ENCODE data around the gene TLCD5. TPM values are rescaled to one million over a fixed set of nuclear protein-coding genes. Genes with fewer than 3 reads are reported as not detected.
A peak's percentile ranks its signal among the peaks of the same experiment; 100 is the strongest.

Gene TLCD5
- total RNA-seq, 1 experiment from 2014 or later = 7.1 TPM

- H3K23ac ChIP-seq (ENCODE audit: insufficient read length, low read depth, low read length) = no peak overlapping the region
- H3K4me1 ChIP-seq (ENCODE audit: insufficient read depth, low read length) = 0 out of 2 replicates have a peak, but pooled peaks cover 2% of the 10 kb centered on the region
- TF ChIP-seq CTCF (conservative IDR thresholded peaks at IDR 0.05) = no peak
- no peak overlapping the region for H4K8ac ChIP-seq (replicated peaks; ENCODE audit: insufficient read length, low read depth, low read length)
- H2BK15ac ChIP-seq (ENCODE audit: low read depth, low read length) = no peak overlapping the region
- no peak overlapping the region for H2BK20ac ChIP-seq (ENCODE audit: low read depth, low read length, poor library complexity, severe bottlenecking)
- H4K20me1 ChIP-seq (ENCODE audit: control insufficient read depth, insufficient read depth, insufficient read length) = no peaks in the 10 kb centered on the region
- DNase-seq = no peak
- no peak overlapping the region for H3K14ac ChIP-seq (ENCODE audit: insufficient read depth, low read length)
- H3K18ac ChIP-seq (ENCODE audit: insufficient read length, low read depth, low read length) = no peak overlapping the region
- no peak overlapping the region for H4K91ac ChIP-seq (ENCODE audit: insufficient read length, low read depth, low read length)
- H3K9me3 ChIP-seq (ENCODE audit: control insufficient read depth, low read depth, low read length) = no peaks in the 10 kb centered on the region
- no peak overlapping the region for H3K27ac ChIP-seq (ENCODE audit: insufficient read length, low read depth, low read length)
- no peak overlapping the region for H3T11ph ChIP-seq (ENCODE audit: low read length)
- Mint-ChIP-seq H3K4me3 (peak overlapping the region; percentile 78 to 89), H3K36me3 (ENCODE audit: insufficient read depth in 1 of 3, low read depth in 3 of 3) (peaks cover 9 to 22% (median 17%) of the 10 kb centered on the region in 3 experiments; a peak in 6 of 7 replicates), H3K27ac (no peak overlapping the region), H3K9me3 (no peaks in the 10 kb centered on the region), H3K27me3 (ENCODE audit: low read depth) (peaks cover 5% of the 10 kb centered on the region), H3K4me1 (peaks cover 14 to 15% of the 10 kb centered on the region in 2 experiments)
- H2AK5ac ChIP-seq (ENCODE audit: insufficient read length, low read length) = no peak overlapping the region
- WGBS (ENCODE audit: extremely low coverage, insufficient read length, low lambda C conversion rate) = no CpG with 5 or more reads among the region's 3 CpGs
- H2AFZ ChIP-seq (ENCODE audit: low read length) = no peak overlapping the region
- H3K79me1 ChIP-seq (ENCODE audit: insufficient read depth, low read depth, low read length, poor library complexity, severe bottlenecking) = no peaks in the 10 kb centered on the region
- H3K4me2 ChIP-seq (ENCODE audit: insufficient read depth, insufficient read length, low read length) = peak overlapping the region; percentile 53
- no peak overlapping the region for H4K5ac ChIP-seq (ENCODE audit: insufficient read length, low read depth, low read length)
- H2BK120ac ChIP-seq (ENCODE audit: low read depth, low read length, poor library complexity, severe bottlenecking) = no peak overlapping the region
- no peaks in the 10 kb centered on the region for H3K79me2 ChIP-seq (ENCODE audit: insufficient read depth, low read length)
- H3K27me3 ChIP-seq (ENCODE audit: insufficient read depth, low read length) = no peaks in the 10 kb centered on the region
- H2BK5ac ChIP-seq (ENCODE audit: insufficient read length, low read length) = no peak overlapping the region
- H3K56ac ChIP-seq (ENCODE audit: insufficient read length, low read depth, low read length) = no peak overlapping the region
- no peak overlapping the region for H3K9ac ChIP-seq (ENCODE audit: extremely low read depth, insufficient read length, low read length)
- peaks cover 4% of the 10 kb centered on the region for H3K23me2 ChIP-seq (ENCODE audit: insufficient read length, low read depth, low read length, poor library complexity, severe bottlenecking)
- H2BK12ac ChIP-seq (ENCODE audit: insufficient read length, low read depth, low read length) = no peak overlapping the region
- H3K4ac ChIP-seq (ENCODE audit: low read depth, low read length) = no peak overlapping the region
Observed at GRCh38 chr11:120326228-120326627, 1.1 kb downstream of the TLCD5 start.
